HL-60 (cell line): ENCODE measurements around the gene ZDHHC20.

ENCODE experiments used
- DNase-seq, 2 experiments: peaks; one replicate each; pipeline ENCODE4 v3.0.0-alpha.2; 2010 to 2020; ENCODE audit warnings: low read depth in 1 of 2, low spot score in 1 of 2
- H3K27ac ChIP-seq: fragments of 250-450 bp; sonication (Bioruptor Pico); replicated peaks from 2 replicates; pipeline ENCODE4 v1.5.1; 2020; ENCODE audit warnings: mild to moderate bottlenecking, moderate library complexity
- H3K27me3 ChIP-seq: fragments of 250-450 bp; sonication (Bioruptor Pico); 2 replicates; pipeline ENCODE4 v1.5.1; 2021; ENCODE audit warnings: mild to moderate bottlenecking, moderate library complexity; ENCODE audit not compliant: insufficient read depth, poor library complexity, severe bottlenecking
- H3K4me3 ChIP-seq: replicated peaks from 2 replicates; pipeline ENCODE4 v1.5.1; 2011; ENCODE audit warnings: mild to moderate bottlenecking, control low read depth, low read length; ENCODE audit not compliant: insufficient read depth
- GABPA ChIP-seq: IDR thresholded peaks from 2 replicates; pipeline ENCODE4 v1.6.1; 2012; ENCODE audit warnings: low read depth
- POLR2AphosphoS5 ChIP-seq: IDR thresholded peaks from 2 replicates; pipeline ENCODE4 v1.6.1; 2012; ENCODE audit warnings: low read depth
- SPI1 ChIP-seq: IDR thresholded peaks from 2 replicates; pipeline ENCODE4 v1.6.1; 2012; ENCODE audit warnings: low read depth, mild to moderate bottlenecking, borderline replicate concordance
- long read RNA-seq: library from polyadenylated mRNA; unstranded; transcript quantifications from one replicate; pipeline ENCODE4 v2.0.0, GENCODE V29; 2020
- TF ChIP-seq, protein P1 (sequence below): IDR thresholded peaks from 2 replicates; pipeline ENCODE4 v1.6.1; 2012; ENCODE audit warnings: low read depth; ENCODE audit not compliant: insufficient replicate concordance
- TF ChIP-seq, protein P2 (sequence below): IDR thresholded peaks from one replicate; pipeline ENCODE4 v1.5.1; 2011; ENCODE audit warnings: low read length, control low read depth, inconsistent platforms; ENCODE audit not compliant: insufficient read depth

ZDHHC20 gene, protein sequence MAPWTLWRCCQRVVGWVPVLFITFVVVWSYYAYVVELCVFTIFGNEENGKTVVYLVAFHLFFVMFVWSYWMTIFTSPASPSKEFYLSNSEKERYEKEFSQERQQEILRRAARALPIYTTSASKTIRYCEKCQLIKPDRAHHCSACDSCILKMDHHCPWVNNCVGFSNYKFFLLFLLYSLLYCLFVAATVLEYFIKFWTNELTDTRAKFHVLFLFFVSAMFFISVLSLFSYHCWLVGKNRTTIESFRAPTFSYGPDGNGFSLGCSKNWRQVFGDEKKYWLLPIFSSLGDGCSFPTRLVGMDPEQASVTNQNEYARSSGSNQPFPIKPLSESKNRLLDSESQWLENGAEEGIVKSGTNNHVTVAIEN
- long read RNA-seq, full-length matches to known transcripts, result 1 of 25 reads
- long read RNA-seq, partial matches to known transcripts, result 3 of 25 reads
- long read RNA-seq, other reads (novel, unspliced or antisense), result 21 of 25 reads

DNA sequence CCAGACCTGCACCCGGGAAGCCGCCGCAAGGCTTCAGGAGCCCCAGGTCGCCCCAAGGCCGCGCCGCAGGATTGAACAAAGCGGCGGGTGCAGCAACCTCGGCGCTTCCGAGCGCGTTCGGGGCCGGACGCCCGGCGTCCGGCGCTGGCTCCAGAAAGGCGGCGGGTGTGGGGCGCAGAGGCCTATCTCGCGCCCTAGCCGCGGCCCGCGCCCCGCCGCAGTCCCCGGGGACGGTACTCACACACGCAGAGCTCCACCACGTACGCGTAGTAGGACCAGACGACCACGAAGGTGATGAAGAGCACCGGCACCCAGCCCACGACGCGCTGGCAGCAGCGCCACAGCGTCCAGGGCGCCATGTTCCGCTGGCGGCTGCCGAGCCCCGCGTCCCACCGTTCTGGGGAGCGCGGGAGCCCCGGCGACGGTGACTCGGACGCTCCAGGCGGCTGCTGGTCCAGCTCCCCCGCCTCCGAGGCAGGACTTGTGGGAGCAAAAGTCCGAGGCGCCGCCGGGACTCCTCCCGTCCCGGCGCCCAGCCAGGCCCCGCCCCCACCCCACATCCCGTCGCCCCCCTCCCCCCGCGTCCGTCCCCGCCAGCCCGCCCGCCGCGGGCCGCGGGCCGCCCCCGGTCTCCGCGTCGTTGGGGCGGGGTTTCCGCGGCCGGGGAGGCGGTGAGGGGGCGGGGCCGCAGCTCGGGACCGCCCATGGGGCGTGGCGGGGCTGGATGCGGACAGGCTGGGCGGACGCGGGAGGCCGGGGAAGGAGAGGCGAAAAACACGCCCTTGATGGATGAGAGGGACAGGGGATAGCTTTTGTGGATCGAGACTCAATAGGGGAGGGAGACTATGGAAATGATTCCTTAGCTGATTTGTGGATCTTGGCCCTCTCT, at the start of gene ZDHHC20:
Gene ZDHHC20, minus strand, starts transcription at position 491 of the 889 bp plus-strand sequence. Its CDS starts 132 bp downstream, at position 359.
- peak; percentile 52 to 82 for DNase-seq
- peak within 1 kb of the TSS; percentile 81 for H3K27ac ChIP-seq
- peak within 1 kb of the TSS; percentile 92 for H3K4me3 ChIP-seq
- TF ChIP-seq POLR2AphosphoS5, result peak; percentile 26; the same call in 1 of the 2 replicates
- no peak for TF ChIP-seq SPI1
- no peak for TF ChIP-seq GABPA
- TF ChIP-seq, protein P1, sequence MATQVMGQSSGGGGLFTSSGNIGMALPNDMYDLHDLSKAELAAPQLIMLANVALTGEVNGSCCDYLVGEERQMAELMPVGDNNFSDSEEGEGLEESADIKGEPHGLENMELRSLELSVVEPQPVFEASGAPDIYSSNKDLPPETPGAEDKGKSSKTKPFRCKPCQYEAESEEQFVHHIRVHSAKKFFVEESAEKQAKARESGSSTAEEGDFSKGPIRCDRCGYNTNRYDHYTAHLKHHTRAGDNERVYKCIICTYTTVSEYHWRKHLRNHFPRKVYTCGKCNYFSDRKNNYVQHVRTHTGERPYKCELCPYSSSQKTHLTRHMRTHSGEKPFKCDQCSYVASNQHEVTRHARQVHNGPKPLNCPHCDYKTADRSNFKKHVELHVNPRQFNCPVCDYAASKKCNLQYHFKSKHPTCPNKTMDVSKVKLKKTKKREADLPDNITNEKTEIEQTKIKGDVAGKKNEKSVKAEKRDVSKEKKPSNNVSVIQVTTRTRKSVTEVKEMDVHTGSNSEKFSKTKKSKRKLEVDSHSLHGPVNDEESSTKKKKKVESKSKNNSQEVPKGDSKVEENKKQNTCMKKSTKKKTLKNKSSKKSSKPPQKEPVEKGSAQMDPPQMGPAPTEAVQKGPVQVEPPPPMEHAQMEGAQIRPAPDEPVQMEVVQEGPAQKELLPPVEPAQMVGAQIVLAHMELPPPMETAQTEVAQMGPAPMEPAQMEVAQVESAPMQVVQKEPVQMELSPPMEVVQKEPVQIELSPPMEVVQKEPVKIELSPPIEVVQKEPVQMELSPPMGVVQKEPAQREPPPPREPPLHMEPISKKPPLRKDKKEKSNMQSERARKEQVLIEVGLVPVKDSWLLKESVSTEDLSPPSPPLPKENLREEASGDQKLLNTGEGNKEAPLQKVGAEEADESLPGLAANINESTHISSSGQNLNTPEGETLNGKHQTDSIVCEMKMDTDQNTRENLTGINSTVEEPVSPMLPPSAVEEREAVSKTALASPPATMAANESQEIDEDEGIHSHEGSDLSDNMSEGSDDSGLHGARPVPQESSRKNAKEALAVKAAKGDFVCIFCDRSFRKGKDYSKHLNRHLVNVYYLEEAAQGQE, result no peak
- TF ChIP-seq, protein P2, sequence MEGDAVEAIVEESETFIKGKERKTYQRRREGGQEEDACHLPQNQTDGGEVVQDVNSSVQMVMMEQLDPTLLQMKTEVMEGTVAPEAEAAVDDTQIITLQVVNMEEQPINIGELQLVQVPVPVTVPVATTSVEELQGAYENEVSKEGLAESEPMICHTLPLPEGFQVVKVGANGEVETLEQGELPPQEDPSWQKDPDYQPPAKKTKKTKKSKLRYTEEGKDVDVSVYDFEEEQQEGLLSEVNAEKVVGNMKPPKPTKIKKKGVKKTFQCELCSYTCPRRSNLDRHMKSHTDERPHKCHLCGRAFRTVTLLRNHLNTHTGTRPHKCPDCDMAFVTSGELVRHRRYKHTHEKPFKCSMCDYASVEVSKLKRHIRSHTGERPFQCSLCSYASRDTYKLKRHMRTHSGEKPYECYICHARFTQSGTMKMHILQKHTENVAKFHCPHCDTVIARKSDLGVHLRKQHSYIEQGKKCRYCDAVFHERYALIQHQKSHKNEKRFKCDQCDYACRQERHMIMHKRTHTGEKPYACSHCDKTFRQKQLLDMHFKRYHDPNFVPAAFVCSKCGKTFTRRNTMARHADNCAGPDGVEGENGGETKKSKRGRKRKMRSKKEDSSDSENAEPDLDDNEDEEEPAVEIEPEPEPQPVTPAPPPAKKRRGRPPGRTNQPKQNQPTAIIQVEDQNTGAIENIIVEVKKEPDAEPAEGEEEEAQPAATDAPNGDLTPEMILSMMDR, result no peak
- no peaks in the 10 kb centered on the region for H3K27me3 ChIP-seq

DNA sequence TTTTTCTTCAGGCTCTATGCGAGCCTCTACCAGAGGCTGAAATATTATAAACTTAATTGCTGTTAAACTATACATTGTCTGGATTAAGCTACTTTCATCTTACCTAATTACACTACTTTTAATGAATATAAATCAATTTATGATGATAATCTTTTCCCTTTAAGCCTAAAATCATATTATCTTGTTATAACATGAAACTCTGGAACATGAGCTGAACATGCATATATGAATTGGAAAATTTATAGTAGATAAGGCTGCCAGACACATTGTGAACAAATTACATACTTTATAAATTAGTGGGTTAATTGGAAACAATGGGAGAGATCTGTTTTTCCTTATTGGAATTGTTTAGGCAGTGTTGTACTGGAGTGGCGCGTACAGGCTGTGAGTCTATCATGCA, 45.3 kb upstream of the ZDHHC20 start:
- no peaks in the 10 kb centered on the region for H3K27me3 ChIP-seq
- H3K27ac ChIP-seq, result no peak overlapping the region
- no peak for DNase-seq
- no peak overlapping the region for H3K4me3 ChIP-seq
- TF ChIP-seq POLR2AphosphoS5 (no peak), SPI1 (no peak), GABPA (no peak)
- TF ChIP-seq, protein P1, result no peak
- TF ChIP-seq, protein P2, result no peak

DNA sequence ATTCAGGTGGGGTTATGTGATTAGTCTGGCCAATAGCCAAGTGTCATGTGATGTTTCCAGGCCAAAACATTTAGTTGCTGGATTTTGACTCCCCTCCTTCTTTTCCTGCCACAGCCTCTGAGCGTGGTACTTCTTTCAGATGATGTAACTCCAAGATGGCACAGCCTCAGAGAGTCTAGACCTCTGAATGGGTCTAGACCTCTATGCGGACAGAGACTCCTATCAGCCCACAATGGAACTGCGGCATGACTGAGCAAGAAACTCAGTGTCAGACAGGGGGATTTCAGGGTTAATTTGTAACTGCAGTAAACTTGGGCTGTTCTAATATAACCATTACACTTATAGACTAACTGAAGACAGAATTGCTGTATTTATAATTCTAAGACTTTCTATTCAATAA, 42.6 kb upstream of the ZDHHC20 start:
- no peak for DNase-seq
- Histone ChIP-seq H3K27me3 (no peaks in the 10 kb centered on the region), H3K27ac (no peak overlapping the region), H3K4me3 (no peak overlapping the region)
- TF ChIP-seq, protein P1, result no peak
- TF ChIP-seq, protein P2, result no peak
- TF ChIP-seq SPI1 (no peak), POLR2AphosphoS5 (no peak), GABPA (no peak)
